SK-N-DZ (cell line): ENCODE data around the gene GRAMD4.

Source experiments
- DNase-seq: peaks from one replicate; pipeline ENCODE4 v3.0.0-alpha.2; 2015; ENCODE audit warnings: low spot score

The GRAMD4 gene

DNA sequence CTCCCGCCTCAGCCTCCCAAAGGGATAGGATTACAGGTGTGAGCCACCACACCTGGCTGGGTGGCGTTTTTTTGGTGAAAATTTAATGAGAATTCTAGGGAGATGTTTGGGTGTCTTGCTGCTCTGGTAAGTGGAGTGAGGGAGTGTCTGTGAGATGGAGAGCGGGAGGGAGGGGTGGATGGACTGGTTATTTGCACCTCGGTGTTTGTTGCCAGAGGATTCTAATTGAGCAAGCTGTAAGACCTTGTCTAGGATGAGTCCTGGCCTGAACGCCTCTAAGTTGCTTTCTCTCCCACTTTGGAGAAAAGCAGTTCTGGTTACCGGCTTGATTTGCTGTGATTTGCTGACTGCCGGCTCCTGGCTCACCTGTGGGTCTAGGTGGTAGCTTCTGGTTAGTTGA lies 22.0 kb upstream of the GRAMD4 start:
- DNase-seq: no peak

- DNase-seq: no peak
These were observed 21.3 kb upstream of the GRAMD4 start for GRCh38 chr22:46598737-46599424.

DNA sequence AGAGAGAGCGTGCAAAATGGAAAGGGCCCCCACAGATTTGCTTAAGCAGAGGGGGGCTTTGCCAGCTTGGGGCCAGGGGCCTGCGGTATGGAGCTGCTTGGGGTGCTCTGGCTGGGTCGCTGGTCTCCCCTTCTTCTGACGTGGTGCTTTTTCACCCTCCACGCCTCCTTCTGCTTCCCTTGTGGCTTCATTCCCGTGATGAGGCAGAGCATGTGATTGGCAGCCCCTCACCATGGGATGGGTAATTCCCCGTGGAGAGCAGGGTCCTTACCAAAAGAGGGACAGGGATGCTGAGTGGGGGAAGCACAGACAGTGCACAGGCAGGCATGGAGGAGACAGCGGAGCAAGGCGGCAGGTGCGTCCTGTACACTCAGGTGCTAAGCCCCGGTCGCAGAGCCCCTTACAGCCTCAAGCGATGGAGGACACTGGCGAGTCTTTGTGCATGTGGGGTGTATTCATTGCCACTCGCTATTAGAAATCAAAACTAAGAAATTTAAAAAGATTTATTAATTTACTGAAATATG lies 19.9 kb upstream of the GRAMD4 start:
- DNase-seq: no peak

- no peak for DNase-seq
These were observed 18.2 kb upstream of the GRAMD4 start for GRCh38 chr22:46602025-46602424.

GRCh38 chr22:46604306-46604690 lies 15.9 kb upstream of the GRAMD4 start:
- DNase-seq: no peak

GRCh38 chr22:46605117-46605516 lies 15.1 kb upstream of the GRAMD4 start:
- DNase-seq: no peak

DNA sequence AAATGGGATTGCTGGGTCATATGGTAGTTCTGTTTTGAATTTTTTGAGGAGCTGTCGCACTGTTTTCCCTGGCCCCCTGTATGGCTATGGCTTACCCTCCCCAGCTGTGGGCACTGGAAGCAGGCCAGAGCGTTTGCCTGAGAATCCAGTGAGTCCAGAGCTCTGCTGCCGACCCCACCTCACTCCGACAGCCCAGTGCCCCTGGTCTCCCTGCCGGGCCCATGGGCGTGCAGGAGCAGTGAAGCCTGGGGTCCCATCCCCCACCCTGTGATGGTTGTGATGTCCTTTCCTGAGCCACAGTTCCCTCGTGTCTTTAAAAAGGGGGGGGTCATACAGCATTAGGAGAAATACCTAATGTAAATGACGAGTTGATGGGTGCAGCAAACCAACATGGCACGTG lies 13.3 kb upstream of the GRAMD4 start:
- DNase-seq: no peak

- DNase-seq: no peak
These were observed 12.6 kb upstream of the GRAMD4 start for GRCh38 chr22:46607483-46608114.

DNA sequence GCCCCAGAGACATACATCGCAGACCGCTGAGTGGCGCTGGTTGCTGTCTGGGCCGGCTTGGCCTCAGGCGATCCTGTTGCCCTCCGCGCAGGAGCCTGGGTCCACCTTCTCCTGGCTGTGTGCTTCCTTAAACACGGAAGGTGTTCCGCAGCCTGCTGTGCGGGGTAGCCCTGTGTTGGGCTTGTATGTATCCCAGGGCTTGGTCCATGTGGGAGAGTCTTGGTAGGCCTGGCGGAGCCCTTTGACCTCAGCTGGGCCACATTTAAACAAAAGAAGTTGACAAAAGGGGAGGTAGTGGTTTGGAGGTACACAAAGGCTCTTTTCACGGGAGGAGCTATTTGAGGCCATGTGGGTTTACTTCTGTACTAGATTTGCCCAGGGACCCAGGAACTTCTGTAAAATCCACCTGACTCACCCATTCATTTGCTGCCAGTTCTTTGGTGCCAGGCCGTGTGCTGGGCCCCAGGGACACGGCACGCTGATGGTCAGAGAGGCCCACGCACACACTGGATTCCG lies 11.0 kb upstream of the GRAMD4 start:
- DNase-seq: no peak

DNA sequence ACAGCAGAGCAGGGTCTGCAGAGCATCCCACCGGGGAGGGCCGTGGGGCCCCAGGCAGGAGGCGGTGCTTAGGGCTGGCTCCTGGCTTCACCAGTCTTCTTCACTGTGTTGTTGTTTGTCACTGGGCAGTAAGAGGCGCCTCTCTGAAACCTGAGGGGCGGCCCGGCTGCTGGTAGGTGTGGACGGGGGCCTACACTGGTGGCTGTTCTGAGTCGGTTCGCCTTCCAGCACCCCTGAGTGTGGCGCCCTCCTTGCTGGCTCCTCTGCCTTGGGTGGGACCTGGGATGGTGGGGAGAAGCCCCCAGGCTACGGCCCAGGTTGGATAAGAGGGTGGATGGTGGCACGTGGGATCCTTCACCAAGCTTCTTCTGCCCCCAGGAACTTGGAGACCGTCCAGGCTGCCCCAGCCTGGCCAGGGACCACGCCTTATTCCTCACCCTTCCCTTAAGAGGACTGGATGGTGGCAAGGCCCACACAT lies 10.4 kb upstream of the GRAMD4 start:
- no peak for DNase-seq

GRCh38 chr22:46610356-46610755 lies 9.8 kb upstream of the GRAMD4 start:
- no peak for DNase-seq

DNA sequence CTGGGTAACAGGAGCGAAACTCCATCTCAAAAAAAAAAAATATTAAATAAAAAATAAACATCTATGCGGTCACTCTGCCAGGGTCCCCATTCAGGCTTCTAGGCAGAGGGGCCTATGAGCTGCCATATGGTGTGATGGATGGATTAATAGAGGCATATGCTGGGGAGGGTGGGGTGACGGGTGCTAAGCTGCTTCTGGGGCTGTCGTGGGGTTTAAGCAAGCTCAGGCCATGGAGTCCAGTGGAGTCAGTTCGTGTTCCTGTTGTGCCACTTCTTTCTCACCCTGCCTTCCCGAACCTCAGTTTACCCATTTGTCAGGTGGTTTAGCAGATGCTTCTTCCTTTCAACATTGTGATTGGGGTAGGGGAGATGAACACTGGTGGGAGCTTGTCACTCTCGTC lies 9.0 kb upstream of the GRAMD4 start:
- DNase-seq: no peak

DNA sequence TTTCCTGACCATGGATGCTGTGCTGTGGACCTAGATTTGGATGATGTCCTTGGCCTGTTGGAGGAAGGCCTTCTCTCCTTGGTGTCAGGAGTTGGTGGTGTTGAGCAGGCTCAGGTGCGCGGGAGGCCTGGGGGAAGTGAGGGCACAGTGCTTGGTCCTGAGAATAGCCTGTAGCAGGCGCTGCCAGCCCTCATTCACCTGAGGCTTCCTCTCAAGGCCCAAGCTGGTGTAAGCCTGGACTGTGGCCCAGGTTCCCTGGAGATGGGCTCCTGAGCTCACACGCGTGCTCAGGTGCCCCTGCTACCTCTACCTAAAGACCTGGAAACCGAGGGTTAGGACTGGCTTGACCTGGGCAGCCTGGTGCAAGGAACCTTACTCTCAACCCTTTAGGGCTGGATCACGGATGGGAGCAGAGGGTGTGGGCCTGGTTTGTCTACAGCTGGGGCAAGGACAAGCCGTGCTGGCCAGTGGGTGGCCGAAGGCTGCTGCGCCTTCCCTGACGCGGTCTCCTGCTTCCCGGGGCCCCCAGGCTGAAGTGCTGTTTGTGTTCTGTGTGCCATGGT lies 7.8 kb upstream of the GRAMD4 start:
- DNase-seq: no peak

- DNase-seq: no peak
These were observed 7.1 kb upstream of the GRAMD4 start for GRCh38 chr22:46612904-46613605.

DNA sequence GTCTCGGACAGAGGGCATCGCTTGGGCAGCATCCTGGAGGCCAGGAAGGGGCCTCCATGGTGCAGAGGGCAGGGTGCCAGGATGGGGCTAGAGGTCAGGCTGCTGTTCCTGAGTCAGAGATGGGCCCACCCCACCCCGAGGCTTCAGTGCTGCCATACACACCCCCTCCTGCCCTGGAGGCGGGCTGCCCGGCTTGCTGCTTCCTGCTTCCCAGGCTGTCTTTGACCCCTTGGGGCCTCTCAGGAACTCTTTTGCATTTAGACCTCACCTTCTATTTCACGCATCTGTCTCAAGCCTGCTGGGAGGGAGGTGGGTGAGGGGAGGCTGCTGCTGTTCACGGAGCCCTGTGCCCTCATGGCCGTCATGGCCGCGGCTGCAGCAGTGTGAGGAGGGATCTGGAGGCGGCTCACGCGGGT lies 6.6 kb upstream of the GRAMD4 start:
- DNase-seq: no peak

GRCh38 chr22:46614025-46614931 lies 5.9 kb upstream of the GRAMD4 start:
- DNase-seq: no peak

DNA sequence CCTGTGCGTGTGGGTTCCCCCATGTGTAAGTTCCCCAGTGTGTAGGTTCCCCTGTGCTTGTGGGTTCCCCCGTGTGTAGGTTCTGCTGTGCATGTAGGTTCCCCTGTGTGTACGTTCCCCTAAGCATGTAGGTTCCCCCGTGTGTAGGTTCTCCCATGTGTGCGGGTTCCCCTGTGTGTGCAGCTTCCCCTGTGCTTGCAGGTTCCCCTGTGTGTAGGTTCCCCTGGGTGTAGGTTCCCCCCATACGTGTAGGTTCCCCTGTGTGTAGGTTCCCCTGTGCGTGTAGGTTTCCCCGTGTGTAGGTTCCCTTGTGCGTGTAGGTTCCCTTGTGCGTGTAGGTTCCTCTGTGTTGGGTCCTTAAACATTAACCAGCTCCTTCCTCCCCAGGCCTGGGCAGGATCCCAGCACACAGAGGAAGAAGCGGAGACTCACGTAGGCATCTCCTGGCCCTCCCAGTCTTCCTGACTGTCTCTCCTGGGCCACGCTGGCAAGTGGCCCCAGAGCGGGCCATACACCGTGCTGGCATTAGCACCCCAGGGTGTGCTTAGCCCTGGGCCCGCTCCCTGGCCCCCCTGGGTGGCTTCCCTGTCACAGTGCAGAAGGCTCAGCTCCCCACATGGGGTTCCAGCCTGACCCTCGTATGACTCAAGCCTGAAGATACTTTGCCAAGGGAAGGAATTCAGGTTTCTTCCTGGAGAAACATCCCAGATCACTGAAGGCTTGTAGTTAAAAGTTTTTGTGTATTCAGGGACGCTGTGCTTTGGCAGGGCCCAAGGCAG lies 2.8 kb upstream of the GRAMD4 start:
- DNase-seq: no peak

- no peak for DNase-seq
These were observed 2.1 kb upstream of the GRAMD4 start for GRCh38 chr22:46617986-46618647.

DNA sequence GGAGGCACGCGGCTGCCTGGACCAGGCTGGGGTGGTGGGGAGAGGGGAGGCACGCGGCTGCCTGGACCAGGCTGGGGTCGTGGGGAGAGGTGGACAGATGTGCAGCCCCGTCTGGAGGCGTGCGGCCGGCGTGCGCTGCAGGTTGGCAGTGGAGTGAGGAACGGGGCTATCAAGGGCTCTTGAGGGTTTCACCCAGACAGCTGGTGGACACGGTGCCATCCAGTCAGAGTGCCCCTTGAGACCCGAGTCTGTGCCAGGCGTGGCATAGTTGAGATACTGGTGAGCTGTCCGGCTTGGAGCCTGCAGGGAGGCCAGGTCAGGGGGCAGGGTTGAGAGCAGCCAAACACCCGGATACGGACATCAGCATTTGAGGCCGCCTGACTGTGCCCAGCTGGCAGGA lies 1.5 kb upstream of the GRAMD4 start:
- DNase-seq: no peak
